Muscle of back (tissue), 13 donors: ENCODE results near the gene SERINC2. TPM values are rescaled to one million over a fixed set of nuclear protein-coding genes. Genes with fewer than 3 reads are reported as not detected.

Experiments used
- DNase-seq, 3 donors: peaks; one replicate each; pipeline versions ENCODE4 v3.0.0 to v3.0.0-alpha.2; 2013
- long read RNA-seq, 9 donors: transcript quantifications; one replicate each; lab custom pipeline, GENCODE V29; 2026
- polyA plus RNA-seq, 10 donors: library from polyadenylated mRNA; unstranded; fragments of 120-200 nt; gene quantifications; one replicate each; pipeline ENCODE4 v1.2.1, GENCODE V29; 2013; ENCODE audit not compliant: insufficient read length in 10 of 10

SERINC2 gene
- 10 to 100 TPM; 24.6 to 34.9 (median 31.3) TPM for polyA plus RNA-seq
- long read RNA-seq, donor 1, partial matches to known transcripts = 5 of 9 reads
- long read RNA-seq, donor 1, other reads (novel, unspliced or antisense) = 0 of 9 reads
- long read RNA-seq, donor 2, partial matches to known transcripts = 0 of 2 reads
- long read RNA-seq, donor 2, other reads (novel, unspliced or antisense) = 0 of 2 reads
- long read RNA-seq, donor 3 = 0 reads
- long read RNA-seq, donor 4, partial matches to known transcripts = 0 of 2 reads
- long read RNA-seq, donor 4, other reads (novel, unspliced or antisense) = 0 of 2 reads
- long read RNA-seq, donor 5, transcript SERINC2-201 (10 exons, 1,997 nt) = major isoform, 5 of 5 reads
- long read RNA-seq, donor 5, partial matches to known transcripts = 0 of 5 reads
- long read RNA-seq, donor 5, other reads (novel, unspliced or antisense) = 0 of 5 reads
- long read RNA-seq, donor 6, partial matches to known transcripts = 0 of 4 reads
- long read RNA-seq, donor 6, other reads (novel, unspliced or antisense) = 0 of 4 reads
- long read RNA-seq, donor 7, transcript SERINC2-201 (10 exons, 1,997 nt) = major isoform, 8 of 8 reads
- long read RNA-seq, donor 7, partial matches to known transcripts = 0 of 8 reads
- long read RNA-seq, donor 7, other reads (novel, unspliced or antisense) = 0 of 8 reads
- long read RNA-seq, donor 8, partial matches to known transcripts = 0 of 2 reads
- long read RNA-seq, donor 8, other reads (novel, unspliced or antisense) = 0 of 2 reads
- long read RNA-seq, donor 9, partial matches to known transcripts = 0 of 1 reads
- long read RNA-seq, donor 9, other reads (novel, unspliced or antisense) = 0 of 1 reads

GRCh38 chr1:31412732-31413404 is at the start of gene SERINC2:
TSS of gene SERINC2 (plus strand) at chr1:31413213. CDS start at chr1:31413266, 53 bp downstream.
- DNase-seq = no peak

DNA sequence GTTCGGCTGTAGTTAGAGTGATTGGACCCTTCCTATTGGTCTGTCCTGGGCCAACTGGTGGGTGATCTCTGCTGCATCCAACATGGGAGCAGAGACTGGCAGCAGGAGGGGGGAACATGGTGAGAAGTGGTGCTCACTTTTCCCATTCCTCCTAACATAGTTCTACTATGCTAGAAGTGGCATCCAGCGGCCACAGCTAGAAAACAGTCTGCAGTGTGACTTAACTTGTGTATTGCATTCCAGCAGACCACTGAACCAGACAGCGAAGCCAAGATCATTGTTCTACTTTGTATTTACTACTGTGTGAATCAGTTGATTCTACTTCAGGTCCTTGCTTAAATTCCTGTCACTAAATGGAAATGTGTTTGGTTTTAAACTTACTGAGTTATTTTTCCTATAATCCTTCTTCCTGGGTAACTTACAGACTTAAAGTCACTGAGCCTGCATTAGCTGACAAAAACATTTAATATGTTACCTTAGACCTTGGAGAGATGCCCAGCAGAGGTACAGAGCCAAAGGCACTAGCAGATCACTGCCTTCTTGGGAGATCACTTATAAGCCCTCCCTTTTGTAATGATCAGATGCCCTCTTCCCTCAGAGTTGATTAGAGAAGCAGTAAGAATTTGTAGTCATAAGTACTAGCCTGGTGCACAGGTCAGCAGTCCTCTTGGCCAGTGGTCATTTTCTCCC is 48.3 kb upstream of the SERINC2 start:
- no peak for DNase-seq

- DNase-seq = no peak
Observed at GRCh38 chr1:31366796-31367195, 46.2 kb upstream of the SERINC2 start.

GRCh38 chr1:31368611-31369107 is 44.4 kb upstream of the SERINC2 start:
- DNase-seq = no peak

- no peak for DNase-seq
Observed at GRCh38 chr1:31370021-31370420, 43.0 kb upstream of the SERINC2 start.

DNA sequence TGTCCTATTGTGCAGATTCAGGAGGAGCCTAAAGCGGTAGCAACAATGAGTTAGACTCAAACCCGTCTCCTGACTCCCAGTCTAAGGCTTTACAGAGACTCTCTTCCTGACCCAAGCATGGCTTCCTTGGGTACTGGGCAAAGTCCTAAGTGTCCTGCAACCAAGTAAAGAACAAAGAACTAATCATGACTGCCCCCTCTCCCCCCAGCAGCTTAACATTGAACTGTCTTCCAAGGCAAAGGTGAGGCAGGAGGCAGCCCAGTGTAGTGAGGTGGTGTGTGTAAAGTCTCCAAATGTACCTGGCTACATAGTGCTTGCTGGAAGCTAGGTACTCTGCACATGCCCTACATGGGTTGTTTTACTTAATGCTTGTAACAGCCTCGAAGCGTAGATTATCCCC is 42.4 kb upstream of the SERINC2 start:
- DNase-seq = no peak

DNA sequence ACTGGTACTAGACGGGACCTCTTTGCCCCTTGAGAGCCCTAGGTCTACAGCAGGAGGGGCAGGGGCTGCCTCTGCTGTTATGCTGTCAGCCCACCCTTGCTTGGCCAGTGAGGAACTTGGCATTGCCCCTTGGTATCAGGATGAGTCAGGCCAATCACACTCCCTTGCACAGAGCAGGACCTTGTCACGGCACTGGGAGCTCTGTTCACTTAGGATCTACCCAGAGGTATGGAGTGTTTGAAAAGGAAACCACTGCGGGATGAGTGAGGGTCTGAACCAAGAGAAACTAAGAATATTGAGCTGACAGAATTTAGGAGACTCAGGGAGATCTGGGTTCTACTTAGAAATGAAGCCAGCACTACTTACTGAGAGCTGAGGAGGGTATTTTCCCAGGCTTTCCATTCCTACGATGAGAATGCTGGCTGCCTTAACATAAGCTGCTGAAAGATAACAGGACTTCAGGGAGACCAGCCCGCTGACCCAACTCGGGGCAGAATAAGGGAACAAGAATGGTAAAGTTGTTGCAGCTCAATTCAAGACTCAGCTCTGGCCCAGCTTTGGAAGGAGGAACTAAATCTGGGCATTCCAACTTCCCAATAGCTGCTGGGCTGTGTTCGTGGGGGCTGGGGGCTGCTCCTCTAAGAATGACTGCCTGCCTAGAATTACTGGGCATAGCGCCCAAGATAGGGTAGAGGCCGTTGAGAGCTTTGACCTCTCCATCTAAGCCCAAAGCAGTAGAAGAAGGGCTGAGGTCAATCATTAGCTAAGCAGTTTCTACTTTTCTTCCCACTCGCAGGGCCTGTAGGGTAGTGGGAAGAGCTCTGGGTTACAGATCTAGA is 41.7 kb upstream of the SERINC2 start:
- peak in 1 of 3 donors; percentile 30 for DNase-seq

DNA sequence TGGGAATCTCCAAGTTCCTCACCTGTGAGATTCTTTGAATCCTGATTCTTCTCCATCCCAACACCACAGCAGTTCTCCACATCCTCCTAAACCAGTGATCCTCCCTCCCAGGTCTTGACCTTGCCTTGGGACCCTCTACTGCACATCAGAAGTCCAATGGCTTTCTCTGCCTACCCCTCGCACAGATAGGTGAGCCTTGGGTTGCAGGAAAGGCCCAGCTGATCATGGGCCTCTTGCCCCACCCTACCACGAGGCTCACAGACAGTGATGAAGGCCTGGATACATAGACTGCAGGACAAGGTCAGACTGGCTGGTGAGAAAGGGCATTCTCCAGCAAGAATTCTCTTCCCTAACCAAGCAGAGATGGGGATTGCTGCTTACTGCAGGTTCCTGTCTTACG is 41.0 kb upstream of the SERINC2 start:
- DNase-seq = no peak

GRCh38 chr1:31372751-31373055 is 40.3 kb upstream of the SERINC2 start:
- no peak for DNase-seq

DNA sequence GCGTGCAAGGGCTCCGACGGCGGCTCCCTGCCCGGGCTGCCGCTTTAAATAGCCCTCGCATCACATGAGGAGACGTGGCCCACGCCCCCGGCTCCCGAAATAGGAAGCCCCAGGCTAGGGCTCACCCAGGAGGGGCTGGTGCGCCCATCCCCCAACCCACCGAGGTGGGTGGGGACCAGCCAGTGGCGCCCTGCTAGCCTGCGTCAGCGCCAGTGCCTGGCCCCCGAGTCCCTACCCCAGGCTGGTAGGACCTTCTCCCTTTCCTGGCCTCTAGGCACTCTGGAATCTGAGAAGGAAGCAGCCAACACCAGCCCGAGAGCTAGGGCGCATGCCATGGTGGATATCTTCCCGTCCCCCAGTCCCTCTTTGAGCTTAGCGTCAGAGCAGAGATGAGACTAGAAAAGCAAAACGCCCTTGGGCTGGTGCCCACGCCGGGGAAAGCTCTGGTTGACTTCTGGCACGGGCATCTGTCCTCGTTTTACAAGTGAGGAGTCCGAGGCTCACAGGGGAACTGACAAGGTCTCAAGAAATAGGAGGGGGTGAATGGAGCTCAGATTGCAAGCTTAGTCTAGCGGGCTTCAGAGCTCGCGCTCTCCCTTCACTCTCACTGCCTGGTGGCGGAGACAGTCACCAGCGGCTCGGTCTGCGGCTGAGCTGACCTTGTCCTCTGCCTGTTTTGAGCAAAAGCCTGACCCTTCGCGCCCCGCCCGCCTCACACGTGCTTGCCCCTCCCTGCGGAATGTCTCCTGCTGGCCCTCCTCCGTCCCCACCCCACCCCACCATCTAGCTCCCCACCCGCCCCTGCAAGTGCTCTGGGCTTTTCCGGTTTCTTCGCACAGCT is 39.7 kb upstream of the SERINC2 start, which contains the start of gene FABP3:
FABP3 (minus strand) TSS at position 21 of the 841 bp plus-strand sequence. CDS start 62 bp downstream, outside the sequence.
- DNase-seq = peak; percentile 79 to 93 (median 83)

DNA sequence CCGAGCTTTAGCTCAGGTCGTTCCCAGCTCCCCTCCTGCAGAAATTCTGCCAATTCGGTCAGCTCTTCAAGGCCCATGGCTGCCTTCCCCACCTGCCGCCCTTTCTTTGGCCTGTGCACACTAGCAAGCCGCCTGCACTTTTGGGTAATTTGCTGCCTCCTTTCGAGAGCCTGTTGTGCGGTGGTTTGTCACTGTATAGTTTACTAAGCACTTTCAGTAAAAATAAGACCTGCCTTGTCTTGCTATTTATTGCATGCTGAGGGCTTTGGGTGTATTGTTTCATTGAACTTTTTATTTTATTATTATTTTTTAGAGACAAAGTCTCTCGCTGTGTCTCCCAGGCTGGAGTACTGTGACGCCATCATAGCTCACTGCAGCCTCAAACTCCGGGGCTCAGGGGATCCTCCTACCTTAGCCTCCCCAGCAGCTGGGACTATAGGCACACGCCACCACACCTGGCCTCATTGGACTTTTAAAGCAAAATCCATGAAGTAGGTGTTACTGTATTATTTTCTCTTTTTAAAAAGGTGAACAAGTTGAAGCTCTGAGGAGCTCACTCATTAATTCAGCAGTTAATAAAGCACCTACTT is 39.0 kb upstream of the SERINC2 start:
- no peak for DNase-seq

GRCh38 chr1:31374511-31375196 is 38.4 kb upstream of the SERINC2 start:
- peak; percentile 78 to 94 (median 93) for DNase-seq

- peak; percentile 91 to 96 (median 92) for DNase-seq
Observed at GRCh38 chr1:31376375-31377134, 36.5 kb upstream of the SERINC2 start.

GRCh38 chr1:31377364-31377863 is 35.6 kb upstream of the SERINC2 start:
- DNase-seq = no peak

DNA sequence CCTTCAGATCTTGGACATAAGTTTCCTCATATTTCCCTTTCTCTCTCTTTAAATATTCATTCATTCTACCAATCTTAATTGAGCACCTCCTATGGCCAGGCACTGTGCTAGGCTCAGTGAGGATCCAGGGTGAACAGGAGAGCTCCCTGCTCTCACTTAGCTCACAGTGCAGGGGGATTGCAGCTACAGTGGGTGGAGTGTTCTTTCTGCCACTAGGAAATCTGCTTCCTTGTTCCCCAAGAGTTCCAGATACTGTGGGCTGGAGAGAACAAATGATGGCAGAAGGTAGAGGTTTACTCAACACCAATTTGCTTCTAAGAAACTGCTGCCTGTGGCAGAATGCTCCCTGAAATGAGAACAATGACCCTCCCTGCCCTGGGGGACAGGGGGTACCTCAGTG is 35.0 kb upstream of the SERINC2 start:
- no peak for DNase-seq

DNA sequence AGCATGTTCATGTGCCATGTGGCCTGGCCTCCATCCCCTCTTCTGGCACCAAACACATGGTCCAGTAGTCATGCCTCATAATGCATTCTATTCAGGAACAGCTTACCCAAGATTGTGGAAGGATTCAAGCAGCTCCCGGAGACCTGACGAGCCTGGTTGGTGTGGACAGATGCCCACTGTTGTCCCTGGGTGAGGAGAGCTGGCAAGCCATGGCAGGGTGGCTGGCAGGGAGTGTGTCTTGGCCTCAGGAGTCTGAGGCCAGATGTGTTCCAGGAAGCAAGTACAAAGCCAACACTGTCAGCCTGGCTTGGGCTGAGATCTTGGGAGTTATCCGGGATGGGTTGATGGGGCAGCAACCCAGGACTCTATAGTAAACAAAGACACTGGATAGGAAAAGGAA is 32.8 kb upstream of the SERINC2 start:
- no peak for DNase-seq
